ENCODE results near the gene SIN3A. TPM values are rescaled to one million over a fixed set of nuclear protein-coding genes. Genes with fewer than 3 reads are reported as not detected.
"Not testable (repeated sequence)": the region's sequence is repeated elsewhere in the genome, so short reads cannot be mapped to it uniquely, and the experiment has no call there.

Gene SIN3A
- total RNA-seq, 4 donors from 2014 or later: 51.4 to 146 (median 84.2) TPM

GRCh38 chr15:75335705-75336355, 115.7 kb downstream of the SIN3A start, which contains the start of gene COMMD4:
Gene COMMD4 (plus strand): TSS chr15:75336063. CDS start chr15:75336090, 27 bp downstream.
- Histone ChIP-seq H3K4me3 (replicated peaks in 1 of 3) (peak within 1 kb of the TSS; percentile 41 to 83 (median 78)), H3K27ac (peak within 1 kb of the TSS in 2 of 3 donors; percentile 36 to 55), H3K9me3 (no peaks in the 10 kb centered on the region), H3K36me3 (no peaks in the 10 kb centered on the region), H3K4me1 (peaks cover 8 to 14% of the 10 kb centered on the region in 2 donors), H3K27me3 (no peaks in the 10 kb centered on the region)
- peak; percentile 98 for DNase-seq
- WGBS, 2 donors: 2% methylated on average over 26 to 29 of the region's 42 CpGs
- TF ChIP-seq POLR2A (IDR thresholded peaks at IDR 0.05): peak in 1 of 2 donors; percentile 36
- peak in 2 of 6 experiments; percentile 4 to 18 for TF ChIP-seq CTCF (IDR thresholded peaks at IDR 0.05)
- intact Hi-C loops (cut with DNase I): no loop called here

- H3K9me3 ChIP-seq: no peaks in the 10 kb centered on the region
- DNase-seq: no peak
- intact Hi-C loops (cut with DNase I): no loop called here
- peak overlapping the region; percentile 41 to 83 (median 78) for H3K4me3 ChIP-seq (replicated peaks in 1 of 3)
- peak overlapping the region in 1 of 3 donors; percentile 36 for H3K27ac ChIP-seq
- WGBS, 2 donors: 40 to 41% methylated on average over 3 of the region's 3 CpGs
- no peaks in the 10 kb centered on the region for H3K36me3 ChIP-seq
- H3K4me1 ChIP-seq: peaks cover 8 to 14% of the 10 kb centered on the region in 2 donors
- no peaks in the 10 kb centered on the region for H3K27me3 ChIP-seq
- TF ChIP-seq CTCF (IDR thresholded peaks at IDR 0.05) (no peak), POLR2A (IDR thresholded peaks at IDR 0.05) (no peak)
These were observed 116.2 kb downstream of the SIN3A start for GRCh38 chr15:75335313-75335704.

GRCh38 chr15:75333654-75334419, 117.7 kb downstream of the SIN3A start:
- H3K9me3 ChIP-seq; H3K27ac ChIP-seq; DNase-seq; H3K27me3 ChIP-seq; H3K4me3 ChIP-seq (replicated peaks in 1 of 3); H3K36me3 ChIP-seq; intact Hi-C loops (cut with DNase I): not testable (repeated sequence)
- peaks cover 8 to 14% of the 10 kb centered on the region in 2 donors for H3K4me1 ChIP-seq
- WGBS, 2 donors: 91 to 93% methylated on average over 15 of the region's 15 CpGs

GRCh38 chr15:75332093-75332492, 119.4 kb downstream of the SIN3A start:
- DNase-seq; H3K9me3 ChIP-seq; H3K4me3 ChIP-seq (replicated peaks in 1 of 3); H3K27ac ChIP-seq; H3K36me3 ChIP-seq; H3K27me3 ChIP-seq; intact Hi-C loops (cut with DNase I): not testable (repeated sequence)
- peaks cover 8 to 14% of the 10 kb centered on the region in 2 donors for H3K4me1 ChIP-seq
- 70 to 79% methylated on average over 7 of the region's 7 CpGs for WGBS, 2 donors

GRCh38 chr15:75329571-75329970, 121.9 kb downstream of the SIN3A start:
- intact Hi-C loops (cut with DNase I): no loop called here
- Histone ChIP-seq H3K4me3 (replicated peaks in 1 of 3) (no peak overlapping the region), H3K27me3 (no peaks in the 10 kb centered on the region), H3K4me1 (no peaks in the 10 kb centered on the region), H3K27ac (no peak overlapping the region), H3K9me3 (no peaks in the 10 kb centered on the region), H3K36me3 (no peaks in the 10 kb centered on the region)
- 84 to 100% methylated on average over 2 of the region's 2 CpGs for WGBS, 2 donors
- no peak for DNase-seq
- no peak for TF ChIP-seq POLR2A (IDR thresholded peaks at IDR 0.05)
- no peak for TF ChIP-seq CTCF (IDR thresholded peaks at IDR 0.05)
